Stimulated activated CD8-positive, alpha-beta memory T cell treated with anti-CD3 and anti-CD28 coated beads, Interleukin-12 subunit alpha, Interleukin-12 subunit beta, amount 100 ng/mL, for 4 hours (primary cell): ENCODE measurements around the gene ZFAND4.
"Not testable (repeated sequence)": the region's sequence is repeated elsewhere in the genome, so short reads cannot be mapped to it uniquely, and the experiment has no call there.

Source experiments
- DNase-seq: peaks from one replicate; pipeline ENCODE4 v3.0.0-alpha.2; 2020; ENCODE audit warnings: low read depth

Gene ZFAND4

GRCh38 chr10:45589868-45590267 is 82.7 kb downstream of the ZFAND4 start:
- DNase-seq: no peak

GRCh38 chr10:45589009-45589408 is 83.6 kb downstream of the ZFAND4 start:
- DNase-seq: no peak

- DNase-seq: no peak
Measured at GRCh38 chr10:45586028-45586824, 86.3 kb downstream of the ZFAND4 start.

- no peak for DNase-seq
Measured at GRCh38 chr10:45585131-45585530, 87.4 kb downstream of the ZFAND4 start.

GRCh38 chr10:45582386-45582781 is 90.2 kb downstream of the ZFAND4 start:
- DNase-seq: no peak

GRCh38 chr10:45581582-45582385 is 90.8 kb downstream of the ZFAND4 start:
- DNase-seq: no peak

- no peak for DNase-seq
Measured at GRCh38 chr10:45581216-45581549, 91.4 kb downstream of the ZFAND4 start.

- DNase-seq: no peak
Measured at GRCh38 chr10:45580371-45581215, 92.0 kb downstream of the ZFAND4 start.

- no peak for DNase-seq
Measured at GRCh38 chr10:45578384-45578971, 94.1 kb downstream of the ZFAND4 start.

GRCh38 chr10:45575966-45576597 is 96.5 kb downstream of the ZFAND4 start:
- no peak for DNase-seq

GRCh38 chr10:45575032-45575761 is 97.4 kb downstream of the ZFAND4 start:
- DNase-seq: not testable (repeated sequence)

- DNase-seq: no peak
Measured at GRCh38 chr10:45569471-45569870, 103.1 kb downstream of the ZFAND4 start.

GRCh38 chr10:45566415-45566814 is 106.2 kb downstream of the ZFAND4 start:
- no peak for DNase-seq
